ENCODE results near the gene KRT2.
A peak's percentile ranks its signal among the peaks of the same experiment; 100 is the strongest.

Gene KRT2

DNA sequence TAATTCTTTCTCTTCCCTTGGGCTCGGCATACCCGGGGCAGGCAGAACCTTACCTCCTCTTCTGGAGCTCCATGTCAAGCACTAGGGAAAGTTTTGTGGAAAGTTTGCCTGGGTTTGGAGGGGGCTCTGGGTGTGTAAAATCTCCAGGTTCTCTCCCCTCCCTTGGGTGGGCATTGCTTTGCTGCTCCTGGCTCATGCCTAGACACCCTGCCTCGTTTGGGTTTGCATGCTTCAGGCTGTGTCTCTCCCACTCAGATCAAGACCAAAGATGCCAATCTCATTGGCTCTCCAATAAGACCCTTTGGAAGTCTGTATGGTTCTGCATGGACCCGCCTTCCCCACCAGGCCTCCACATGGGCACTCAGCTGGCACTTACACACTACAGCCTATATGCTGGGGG, 6.2 kb upstream of the KRT2 start:
- H3K27ac ChIP-seq = no peak overlapping the region
- no peak for TF ChIP-seq ZFX (IDR thresholded peaks at IDR 0.05)
- TF ChIP-seq, protein P1, sequence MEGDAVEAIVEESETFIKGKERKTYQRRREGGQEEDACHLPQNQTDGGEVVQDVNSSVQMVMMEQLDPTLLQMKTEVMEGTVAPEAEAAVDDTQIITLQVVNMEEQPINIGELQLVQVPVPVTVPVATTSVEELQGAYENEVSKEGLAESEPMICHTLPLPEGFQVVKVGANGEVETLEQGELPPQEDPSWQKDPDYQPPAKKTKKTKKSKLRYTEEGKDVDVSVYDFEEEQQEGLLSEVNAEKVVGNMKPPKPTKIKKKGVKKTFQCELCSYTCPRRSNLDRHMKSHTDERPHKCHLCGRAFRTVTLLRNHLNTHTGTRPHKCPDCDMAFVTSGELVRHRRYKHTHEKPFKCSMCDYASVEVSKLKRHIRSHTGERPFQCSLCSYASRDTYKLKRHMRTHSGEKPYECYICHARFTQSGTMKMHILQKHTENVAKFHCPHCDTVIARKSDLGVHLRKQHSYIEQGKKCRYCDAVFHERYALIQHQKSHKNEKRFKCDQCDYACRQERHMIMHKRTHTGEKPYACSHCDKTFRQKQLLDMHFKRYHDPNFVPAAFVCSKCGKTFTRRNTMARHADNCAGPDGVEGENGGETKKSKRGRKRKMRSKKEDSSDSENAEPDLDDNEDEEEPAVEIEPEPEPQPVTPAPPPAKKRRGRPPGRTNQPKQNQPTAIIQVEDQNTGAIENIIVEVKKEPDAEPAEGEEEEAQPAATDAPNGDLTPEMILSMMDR (conservative IDR thresholded peaks at IDR 0.05) = no peak

DNA sequence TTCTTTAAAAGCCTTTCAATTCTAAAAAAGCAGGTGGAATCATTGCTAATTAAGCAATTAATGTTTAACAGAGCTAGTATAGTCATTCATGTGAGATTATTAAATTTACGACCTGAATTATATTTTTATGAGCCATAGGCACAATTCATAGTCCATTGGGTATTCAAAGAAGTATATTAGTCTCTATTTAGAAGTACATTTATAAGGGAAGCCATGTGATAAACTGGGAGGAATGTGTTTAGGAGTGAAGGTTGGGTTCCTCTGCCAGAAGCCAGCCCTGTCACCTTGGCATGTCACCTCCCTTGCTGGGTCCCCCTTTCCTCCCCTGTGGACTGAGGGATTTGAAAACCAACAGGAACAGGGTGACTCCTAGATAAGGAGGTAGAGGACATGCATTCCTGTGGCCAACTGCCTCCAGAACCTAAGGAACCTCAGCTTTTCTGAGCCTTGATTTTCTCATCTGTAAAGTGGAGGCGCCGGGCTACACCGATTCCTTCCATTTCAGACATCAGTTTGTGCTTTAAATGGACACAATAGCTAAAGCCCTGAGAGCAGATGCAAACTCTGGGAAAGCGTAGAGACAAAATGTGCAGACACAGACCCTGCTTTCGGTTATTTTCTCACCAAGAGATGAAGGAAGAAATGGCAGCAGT, 5.4 kb upstream of the KRT2 start:
- TF ChIP-seq, protein P1 (conservative IDR thresholded peaks at IDR 0.05) = no peak
- no peak for TF ChIP-seq ZFX (IDR thresholded peaks at IDR 0.05)
- H3K27ac ChIP-seq = no peak overlapping the region

DNA sequence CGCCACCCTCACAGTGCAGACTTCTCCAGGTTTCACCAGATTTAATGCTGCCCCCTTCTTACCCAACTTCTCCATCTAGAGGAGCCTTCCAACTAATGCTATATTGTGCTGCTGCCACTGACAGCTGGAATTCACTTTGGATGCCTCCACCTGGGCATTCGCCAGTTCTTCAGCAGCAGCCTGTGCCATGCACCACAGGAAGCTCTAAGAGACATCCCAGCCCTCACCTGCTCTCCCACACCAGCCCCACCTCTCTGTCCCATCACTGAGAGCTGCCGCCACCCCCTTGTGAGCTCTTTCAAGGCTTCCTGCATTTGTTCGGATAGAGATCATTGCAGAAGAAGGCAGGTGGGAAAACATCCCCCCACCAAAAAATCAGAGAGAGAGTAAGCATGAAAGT, 4.6 kb upstream of the KRT2 start:
- TF ChIP-seq, protein P1 (conservative IDR thresholded peaks at IDR 0.05) = no peak
- TF ChIP-seq ZFX (IDR thresholded peaks at IDR 0.05) = no peak
- H3K27ac ChIP-seq = peak overlapping the region; percentile 43; the same call in 1 of the 2 replicates

DNA sequence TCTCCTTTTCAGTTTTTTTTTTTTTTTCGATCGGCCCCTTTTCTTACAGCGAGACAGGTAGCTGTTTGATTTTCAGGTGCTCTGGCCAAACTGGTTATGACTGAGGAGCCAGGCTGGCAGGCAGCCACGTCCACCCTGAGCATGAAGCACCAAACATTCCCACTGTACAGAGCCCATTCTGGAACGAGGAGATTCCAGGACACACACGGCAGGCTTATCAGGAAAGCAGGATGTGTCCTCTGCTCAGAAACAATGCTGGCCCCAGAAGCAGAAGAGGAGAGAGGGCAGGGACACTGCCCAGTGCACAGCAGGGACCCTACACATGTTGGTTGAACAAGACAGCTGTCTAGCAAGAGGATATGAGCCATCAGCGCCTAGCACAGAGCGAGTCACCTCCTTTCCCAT, 3.7 kb upstream of the KRT2 start:
- TF ChIP-seq, protein P1 (conservative IDR thresholded peaks at IDR 0.05) = no peak
- no peak for TF ChIP-seq ZFX (IDR thresholded peaks at IDR 0.05)
- H3K27ac ChIP-seq = peak overlapping the region; percentile 43

DNA sequence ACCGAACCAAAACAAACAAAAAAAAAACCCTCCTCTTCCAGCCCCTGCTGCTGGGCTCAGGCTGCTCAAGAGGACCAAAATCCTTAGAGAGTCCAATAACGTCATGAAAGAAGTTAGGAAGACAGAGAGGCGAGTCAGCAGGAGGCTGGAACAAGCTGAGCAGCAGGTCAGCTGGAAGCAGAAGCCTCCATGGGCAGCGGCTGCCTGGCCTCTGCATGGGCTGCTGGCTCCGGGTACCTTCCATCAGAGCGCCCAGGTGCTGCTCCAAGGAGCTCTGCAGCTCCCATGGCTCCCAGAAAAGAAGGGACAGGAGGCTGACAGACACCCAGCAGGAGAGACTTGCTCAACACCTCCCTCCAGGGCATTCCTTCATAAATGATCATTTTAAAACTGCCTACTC, 3.2 kb upstream of the KRT2 start:
- H3K27ac ChIP-seq = peak overlapping the region; percentile 43

DNA sequence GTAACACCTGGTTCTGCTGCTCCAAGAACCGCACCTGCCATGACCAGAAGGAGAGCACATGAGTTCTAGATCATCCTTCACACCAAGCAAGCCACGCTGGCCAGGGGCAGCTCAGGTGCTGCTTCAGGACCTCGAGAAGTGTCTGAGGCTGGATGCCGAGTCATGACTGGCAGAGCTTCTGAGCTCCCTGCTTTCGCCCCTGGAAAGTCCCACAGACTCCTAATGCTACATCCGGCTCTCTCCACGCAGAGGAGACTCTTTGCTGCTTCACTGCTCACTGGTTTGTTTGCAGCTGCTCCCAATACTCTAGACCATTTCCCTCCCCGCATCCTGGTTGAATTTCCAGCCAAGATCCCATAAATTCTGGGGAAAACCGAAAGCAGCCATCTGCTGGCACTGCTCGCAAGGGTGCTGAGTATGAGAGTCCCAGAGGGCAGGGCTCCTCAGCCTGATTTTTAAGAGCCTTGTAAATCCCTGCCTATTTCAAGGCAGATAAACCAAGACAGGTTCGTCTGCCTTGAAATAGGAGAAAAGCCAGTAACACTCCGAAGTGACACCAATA, 1.4 kb downstream of the KRT2 start:
- TF ChIP-seq, protein P1 (conservative IDR thresholded peaks at IDR 0.05) = no peak
- no peak for TF ChIP-seq ZFX (IDR thresholded peaks at IDR 0.05)
- H3K27ac ChIP-seq = peak overlapping the region; percentile 77

More for the DNA sequence above, 3.2 kb upstream of the KRT2 start:
- TF ChIP-seq, protein P1 (conservative IDR thresholded peaks at IDR 0.05) = no peak
- TF ChIP-seq ZFX (IDR thresholded peaks at IDR 0.05) = no peak

DNA sequence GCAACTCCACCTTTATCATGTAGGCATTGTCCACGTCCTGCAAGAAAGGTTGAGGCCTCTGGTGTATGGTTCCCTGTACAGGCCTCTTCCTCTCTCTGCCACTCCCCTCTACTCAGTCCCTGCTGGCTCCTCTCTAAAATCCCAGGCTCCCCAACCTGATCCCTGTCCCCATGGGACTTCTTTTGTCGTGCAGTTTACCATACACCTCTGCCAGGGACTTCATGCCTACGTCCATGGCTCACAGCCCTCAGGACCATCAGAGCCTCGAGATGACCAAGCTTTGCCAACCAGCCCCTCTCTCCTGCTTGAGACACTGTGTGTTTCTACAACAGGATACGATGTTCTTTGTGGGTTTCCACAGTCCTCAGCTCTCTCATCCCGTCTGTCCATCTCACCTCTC, 2.9 kb downstream of the KRT2 start:
- TF ChIP-seq ZFX (IDR thresholded peaks at IDR 0.05) = no peak
- TF ChIP-seq, protein P1 (conservative IDR thresholded peaks at IDR 0.05) = no peak
- no peak overlapping the region for H3K27ac ChIP-seq
